Astrocyte of the spinal cord (primary cell): ENCODE results near the gene GTF2IRD1.
A peak's percentile ranks its signal among the peaks of the same experiment; 100 is the strongest.
"Not testable (repeated sequence)": the region's sequence is repeated elsewhere in the genome, so short reads cannot be mapped to it uniquely, and the experiment has no call there.

Experiments used
- DNase-seq: peaks from one replicate; pipeline ENCODE4 v3.0.0; 2011; ENCODE audit warnings: low read depth, low spot score
- H3K4me3 ChIP-seq: 2 replicates; pipeline ENCODE4 v1.5.1; 2011; ENCODE audit warnings: low read depth, mild to moderate bottlenecking, low read length, moderate library complexity
- CTCF ChIP-seq: IDR thresholded peaks from 2 replicates; pipeline ENCODE4 v1.5.1; 2012; ENCODE audit warnings: low read depth, mild to moderate bottlenecking, low read length, inconsistent platforms
- in situ Hi-C: cut with HindIII; loops from 2 replicates; pipeline ENCODE4 v1.10.0; 2017; ENCODE audit warnings: low sequenced_read_pairs

Gene GTF2IRD1

DNA sequence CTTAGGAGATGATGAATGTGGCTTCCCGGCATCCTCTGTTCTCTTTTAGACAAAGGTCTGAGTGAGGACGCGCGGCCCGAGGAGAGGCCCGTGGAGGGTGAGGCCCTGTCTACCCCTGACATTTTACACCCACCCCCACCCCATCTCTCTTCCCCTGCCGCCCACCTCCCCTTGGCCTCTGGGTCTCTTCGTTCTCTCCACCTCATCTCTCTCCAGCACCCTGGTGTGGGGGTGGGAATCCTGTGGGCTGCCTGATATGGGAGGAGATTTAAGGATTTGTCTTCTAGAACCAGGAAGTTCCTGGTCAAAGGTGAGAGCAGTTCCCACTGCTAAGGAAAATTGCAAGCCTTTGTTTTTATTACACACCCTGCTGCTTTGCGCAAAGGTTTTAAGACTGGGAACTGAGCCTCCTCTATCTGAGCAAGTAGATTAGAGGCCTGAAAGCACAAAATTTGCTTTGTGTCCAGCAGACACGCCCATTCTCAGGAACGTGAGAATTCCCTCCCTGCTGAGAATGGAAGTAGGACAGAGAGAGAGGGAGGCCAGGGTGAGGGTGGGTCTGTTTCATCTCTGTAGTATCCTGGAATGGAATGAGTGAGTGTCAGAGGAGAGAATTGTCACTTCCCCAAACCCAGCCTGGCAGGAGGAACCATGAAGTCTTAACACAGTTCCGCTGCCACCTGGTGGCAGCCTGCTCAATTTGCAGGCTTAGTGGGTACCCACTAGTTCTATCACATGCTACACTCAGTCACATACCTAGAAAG, 91.2 kb downstream of the GTF2IRD1 start:
- TF ChIP-seq CTCF, result peak; percentile 63
- H3K4me3 ChIP-seq, result no peak overlapping the region
- peak; percentile 64 for DNase-seq
- in situ Hi-C loops, result no loop called here

DNA sequence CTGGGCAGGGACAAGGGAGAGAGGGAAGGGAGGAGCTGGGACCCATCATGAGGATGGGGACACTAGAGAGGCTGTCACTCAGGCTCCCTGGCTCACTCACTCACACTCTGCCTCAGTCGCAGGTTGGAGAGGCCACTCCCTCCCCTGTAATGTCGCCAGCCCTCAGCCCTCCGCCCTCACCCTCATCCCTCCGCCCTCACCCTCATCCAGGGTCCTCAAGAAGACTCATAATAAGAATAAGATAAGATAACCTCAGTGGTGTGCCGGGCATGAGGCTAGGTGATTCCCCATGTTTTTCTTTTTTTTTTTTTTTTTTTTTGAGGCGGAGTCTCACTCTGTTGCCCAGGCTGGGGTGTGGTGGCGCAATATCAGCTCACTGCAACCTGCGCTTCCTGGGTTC, 92.2 kb downstream of the GTF2IRD1 start:
- DNase-seq, result no peak
- no peak overlapping the region for H3K4me3 ChIP-seq
- TF ChIP-seq CTCF, result no peak
- in situ Hi-C loops, result no loop called here

DNA sequence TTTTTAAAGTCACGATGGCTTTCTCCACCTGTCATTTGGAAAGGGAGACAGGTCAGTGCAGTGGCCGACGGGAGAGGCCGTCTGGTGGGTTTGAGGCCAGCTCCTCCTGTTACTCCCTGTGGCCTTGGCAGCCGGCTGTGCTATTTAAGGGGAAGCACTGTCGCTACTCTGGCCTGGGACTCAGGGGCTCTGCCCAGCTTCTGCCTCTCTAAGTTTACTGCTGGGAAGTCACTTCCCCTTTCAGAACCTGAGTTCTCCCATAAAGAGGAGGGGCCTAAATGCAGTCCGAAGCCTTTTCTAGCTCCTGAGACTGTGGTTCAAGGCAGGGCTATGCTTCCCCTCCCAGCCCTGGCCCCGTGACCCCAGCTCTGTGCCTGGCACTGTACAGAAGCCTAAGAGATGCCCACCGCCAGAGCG, 99.9 kb downstream of the GTF2IRD1 start:
- in situ Hi-C loops, DNase-seq, H3K4me3 ChIP-seq: not testable (repeated sequence)

- in situ Hi-C loops, result no loop called here
- H3K4me3 ChIP-seq, result no peak overlapping the region
- DNase-seq, result no peak
- no peak for TF ChIP-seq CTCF
Measured at GRCh38 chr7:74554178-74554577, 100.5 kb downstream of the GTF2IRD1 start.

DNA sequence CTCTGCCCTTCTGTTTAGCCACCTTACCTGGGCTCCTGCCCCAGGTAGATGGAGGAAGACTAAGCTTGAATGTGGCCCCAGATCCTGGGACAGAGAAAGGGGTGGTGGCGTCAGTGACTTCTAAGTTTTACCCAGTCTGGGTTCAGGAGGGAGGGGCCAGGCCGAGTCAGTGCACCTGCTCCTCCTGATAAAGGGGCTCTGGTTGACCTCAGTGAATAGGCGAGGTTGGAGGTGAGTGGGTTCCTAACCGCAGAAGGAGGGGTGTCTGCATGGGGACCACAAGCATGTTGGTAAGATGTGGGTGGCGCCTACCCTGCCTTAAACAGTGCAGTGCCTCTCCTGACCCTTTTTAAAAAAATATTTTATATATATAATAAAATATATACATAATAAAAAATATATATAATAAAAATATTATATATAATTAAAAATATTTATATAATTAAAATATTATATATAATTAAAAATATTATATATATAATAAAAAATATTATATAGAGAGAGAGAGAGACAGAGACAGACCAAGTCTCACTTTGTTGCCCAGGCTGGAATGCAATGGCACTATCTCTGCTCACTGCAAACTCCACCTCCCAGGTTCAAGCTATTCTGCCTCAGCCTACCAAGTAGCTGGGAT, 106.5 kb downstream of the GTF2IRD1 start:
- no peak overlapping the region for H3K4me3 ChIP-seq
- TF ChIP-seq CTCF, result no peak
- in situ Hi-C loops, result no loop called here
- DNase-seq, result no peak

DNA sequence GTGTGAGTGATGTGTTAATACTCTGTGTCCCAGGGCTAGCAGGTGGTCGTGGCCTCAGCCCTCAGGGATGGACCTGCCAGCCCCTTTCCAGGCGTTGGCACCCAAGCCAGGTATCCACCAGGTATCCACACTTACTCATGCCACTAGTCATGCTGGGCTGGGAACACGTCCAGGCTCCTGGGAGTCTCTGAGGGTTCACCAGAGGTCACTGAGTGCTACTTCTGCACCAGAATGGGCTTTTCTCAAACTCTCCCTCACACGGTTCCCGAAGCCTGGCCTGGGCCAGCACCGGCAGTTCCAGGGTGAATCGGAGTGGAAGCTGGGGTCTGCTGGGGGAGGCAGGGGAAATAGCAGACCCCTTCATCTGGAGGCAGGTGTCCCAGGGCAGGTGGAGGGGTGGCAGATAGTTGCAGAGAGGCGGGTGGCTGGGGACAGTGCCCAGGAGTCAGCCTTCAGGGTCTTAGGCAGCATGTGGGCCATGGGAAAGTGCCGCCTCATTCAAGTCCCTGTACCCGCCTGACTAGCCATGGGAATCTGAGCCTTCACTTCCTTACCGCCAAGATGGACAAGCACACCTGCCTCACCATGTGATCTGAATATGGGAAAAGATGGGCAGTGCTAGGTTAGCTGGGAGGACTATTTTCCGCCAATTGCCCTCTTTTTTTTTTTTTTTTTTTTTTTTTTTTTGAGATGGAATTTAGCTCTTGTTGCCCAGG, 108.3 kb downstream of the GTF2IRD1 start:
- in situ Hi-C loops, result no loop called here
- H3K4me3 ChIP-seq, result no peak overlapping the region
- no peak for DNase-seq
- no peak for TF ChIP-seq CTCF

DNA sequence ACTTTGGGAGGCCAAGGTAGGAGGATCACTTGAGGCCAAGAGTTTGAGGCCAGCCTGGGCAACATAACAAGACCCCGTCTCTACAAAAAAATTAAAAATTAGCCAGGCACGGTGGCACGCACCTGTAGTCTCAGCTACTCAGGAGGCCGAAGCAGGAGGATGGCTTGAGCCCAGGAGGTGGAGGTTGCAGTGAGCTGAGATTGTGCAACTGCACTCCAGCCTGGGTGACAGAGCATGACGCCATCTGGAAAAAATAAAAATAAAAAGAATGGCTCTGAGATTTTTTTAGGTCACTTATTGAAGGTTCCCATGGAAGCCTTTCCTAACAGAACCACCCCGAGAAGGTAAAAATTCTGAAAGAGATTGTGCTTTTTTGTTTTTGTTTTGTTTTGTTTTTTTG, 109.9 kb downstream of the GTF2IRD1 start:
- H3K4me3 ChIP-seq, in situ Hi-C loops, DNase-seq: not testable (repeated sequence)
